NCI-H69 (cell line): ENCODE data around the gene COX7A2L.
"Not testable (repeated sequence)": the region's sequence is repeated elsewhere in the genome, so short reads cannot be mapped to it uniquely, and the experiment has no call there.

ENCODE experiments used
- DNase-seq: peaks from one replicate; lab custom pipeline; 2025; lab: John Stamatoyannopoulos, UW

COX7A2L gene

GRCh38 chr2:42367835-42368234, 6.8 kb upstream of the COX7A2L start:
- DNase-seq: peak; percentile 65

GRCh38 chr2:42366411-42366810, 5.4 kb upstream of the COX7A2L start:
- DNase-seq: no peak

- no peak for DNase-seq
Measured at GRCh38 chr2:42364658-42365057, 3.6 kb upstream of the COX7A2L start.

- no peak for DNase-seq
Measured at GRCh38 chr2:42363413-42363812, 2.4 kb upstream of the COX7A2L start.

GRCh38 chr2:42361728-42362283, 789 bp upstream of the COX7A2L start:
- DNase-seq: no peak

- peak; percentile 32 for DNase-seq
Measured at GRCh38 chr2:42360493-42360889, 526 bp downstream of the COX7A2L start.

- DNase-seq: peak; percentile 20
Measured at GRCh38 chr2:42359965-42360483, 993 bp downstream of the COX7A2L start.

- DNase-seq: no peak
Measured at GRCh38 chr2:42359304-42359964, 1.6 kb downstream of the COX7A2L start.

GRCh38 chr2:42353792-42354429, 7.1 kb downstream of the COX7A2L start:
- no peak for DNase-seq

GRCh38 chr2:42351864-42352263, 9.2 kb downstream of the COX7A2L start:
- no peak for DNase-seq

GRCh38 chr2:42350434-42351063, 10.5 kb downstream of the COX7A2L start:
- no peak for DNase-seq

- DNase-seq: no peak
Measured at GRCh38 chr2:42348113-42348805, 12.8 kb downstream of the COX7A2L start.

GRCh38 chr2:42347518-42347917, 13.5 kb downstream of the COX7A2L start:
- DNase-seq: not testable (repeated sequence)

GRCh38 chr2:42346856-42347255, 14.2 kb downstream of the COX7A2L start:
- not testable (repeated sequence) for DNase-seq

GRCh38 chr2:42345986-42346385, 15.0 kb downstream of the COX7A2L start:
- DNase-seq: no peak

GRCh38 chr2:42342795-42343241, 18.2 kb downstream of the COX7A2L start:
- no peak for DNase-seq

- peak; percentile 24 for DNase-seq
Measured at GRCh38 chr2:42342061-42342794, 18.8 kb downstream of the COX7A2L start.

- DNase-seq: no peak
Measured at GRCh38 chr2:42340938-42341636, 19.9 kb downstream of the COX7A2L start.

- no peak for DNase-seq
Measured at GRCh38 chr2:42340045-42340937, 20.7 kb downstream of the COX7A2L start.
